DND-41 (cell line): Measurements from ENCODE around the gene SSX7.
"Not testable (repeated sequence)": the region's sequence is repeated elsewhere in the genome, so short reads cannot be mapped to it uniquely, and the experiment has no call there.

Source experiments
- EZH2 ChIP-seq: IDR thresholded peaks from 3 replicates; pipeline ENCODE4 v1.6.1; 2012; ENCODE audit warnings: borderline replicate concordance, low read depth, mild to moderate bottlenecking, moderate library complexity, low read length, inconsistent platforms; ENCODE audit not compliant: severe bottlenecking
- TF ChIP-seq, protein P1 (sequence below): IDR thresholded peaks from 2 replicates; pipeline ENCODE4 v1.5.1; 2012; ENCODE audit warnings: borderline replicate concordance, low read length, moderate library complexity, mild to moderate bottlenecking; ENCODE audit not compliant: poor library complexity, severe bottlenecking; ENCODE audit errors: extremely low read depth

DNA sequence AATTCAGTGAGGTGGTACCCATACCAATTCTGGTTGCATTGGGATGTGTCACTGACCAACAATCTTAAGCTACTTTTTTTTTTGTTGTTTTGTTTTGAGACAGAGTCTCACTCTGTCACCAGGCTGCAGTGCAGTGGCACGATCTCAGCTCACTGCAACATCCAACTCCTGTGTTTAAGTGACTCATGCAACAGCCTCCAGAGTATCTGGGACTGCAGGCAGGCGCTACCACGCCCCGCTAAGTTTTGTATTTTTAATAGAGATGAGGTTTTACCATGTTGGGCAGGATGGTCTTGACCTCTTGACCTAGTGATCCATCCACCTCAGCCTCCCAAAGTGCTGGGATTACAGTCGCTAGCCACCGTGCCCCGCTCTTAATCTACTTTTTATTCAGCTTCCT is 5.7 kb downstream of the SSX7 start:
- TF ChIP-seq, protein P1, sequence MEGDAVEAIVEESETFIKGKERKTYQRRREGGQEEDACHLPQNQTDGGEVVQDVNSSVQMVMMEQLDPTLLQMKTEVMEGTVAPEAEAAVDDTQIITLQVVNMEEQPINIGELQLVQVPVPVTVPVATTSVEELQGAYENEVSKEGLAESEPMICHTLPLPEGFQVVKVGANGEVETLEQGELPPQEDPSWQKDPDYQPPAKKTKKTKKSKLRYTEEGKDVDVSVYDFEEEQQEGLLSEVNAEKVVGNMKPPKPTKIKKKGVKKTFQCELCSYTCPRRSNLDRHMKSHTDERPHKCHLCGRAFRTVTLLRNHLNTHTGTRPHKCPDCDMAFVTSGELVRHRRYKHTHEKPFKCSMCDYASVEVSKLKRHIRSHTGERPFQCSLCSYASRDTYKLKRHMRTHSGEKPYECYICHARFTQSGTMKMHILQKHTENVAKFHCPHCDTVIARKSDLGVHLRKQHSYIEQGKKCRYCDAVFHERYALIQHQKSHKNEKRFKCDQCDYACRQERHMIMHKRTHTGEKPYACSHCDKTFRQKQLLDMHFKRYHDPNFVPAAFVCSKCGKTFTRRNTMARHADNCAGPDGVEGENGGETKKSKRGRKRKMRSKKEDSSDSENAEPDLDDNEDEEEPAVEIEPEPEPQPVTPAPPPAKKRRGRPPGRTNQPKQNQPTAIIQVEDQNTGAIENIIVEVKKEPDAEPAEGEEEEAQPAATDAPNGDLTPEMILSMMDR = not testable (repeated sequence)
- not testable (repeated sequence) for TF ChIP-seq EZH2
